GM10248 (cell line): ENCODE measurements around the gene VBP1.

ENCODE experiments used
- CTCF ChIA-PET: fragments of 300-600 bp; sonication (Branson Sonifier 250); formaldehyde crosslinking; extraction: SDS; loops from one replicate; lab custom pipeline; 2021; ENCODE audit warnings: antibody characterized with exemption; lab: Yijun Ruan, JAX
- POLR2A ChIA-PET: fragments of 350-650 bp; sonication (Branson Sonifier 250); formaldehyde crosslinking; extraction: SDS; loops from one replicate; lab custom pipeline; 2020; ENCODE audit warnings: antibody characterized with exemption; lab: Yijun Ruan, JAX
- DNase-seq: peaks from one replicate; pipeline ENCODE4 v3.0.0; 2012; ENCODE audit errors: extremely low spot score
- CTCF ChIP-seq: IDR thresholded peaks from 2 replicates; pipeline ENCODE4 v1.5.1; 2012; ENCODE audit warnings: mild to moderate bottlenecking, low read depth; ENCODE audit errors: extremely low read depth, missing control alignments, control extremely low read depth

Gene VBP1

GRCh38 chrX:155216179-155216939, at the start of gene VBP1:
Gene VBP1 (plus strand): TSS chrX:155216460. CDS start chrX:155216483, 23 bp downstream.
- ChIA-PET CTCF (interaction anchor here (0.8 to 2.7 kb wide), 9 partner anchors 10 to 298 kb away, joined by 3 to 24 read pairs (median 3); partner anchors contain the start of gene CLIC2), POLR2A (no interaction called here)
- peak; percentile 87 for DNase-seq
- peak; percentile 15 for TF ChIP-seq CTCF

GRCh38 chrX:155169881-155170280, 46.4 kb upstream of the VBP1 start:
- CTCF ChIA-PET = no interaction called here
- no peak for TF ChIP-seq CTCF
- POLR2A ChIA-PET = no interaction called here
- DNase-seq = no peak

- CTCF ChIA-PET = interaction anchor here (1.5 kb wide), 2 partner anchors 12 to 262 kb away, joined by 3 read pairs; no protein-coding TSS in a partner anchor
- POLR2A ChIA-PET = no interaction called here
- no peak for DNase-seq
- no peak for TF ChIP-seq CTCF
Observed at GRCh38 chrX:155179346-155179997, 36.8 kb upstream of the VBP1 start.

GRCh38 chrX:155188786-155189185, 27.5 kb upstream of the VBP1 start:
- TF ChIP-seq CTCF = no peak
- DNase-seq = no peak
- CTCF ChIA-PET = no interaction called here
- POLR2A ChIA-PET = no interaction called here

- POLR2A ChIA-PET = no interaction called here
- TF ChIP-seq CTCF = no peak
- CTCF ChIA-PET = no interaction called here
- DNase-seq = no peak
Observed at GRCh38 chrX:155211208-155211607, 5.1 kb upstream of the VBP1 start.

- POLR2A ChIA-PET = no interaction called here
- no peak for TF ChIP-seq CTCF
- DNase-seq = no peak
- CTCF ChIA-PET = no interaction called here
Observed at GRCh38 chrX:155213731-155214130, 2.5 kb upstream of the VBP1 start.
